GM18909 (cell line): Measurements from ENCODE around the gene CDKN2B.
A peak's percentile ranks its signal among the peaks of the same experiment; 100 is the strongest.

Experiments used
- ATAC-seq: cut with Tn5 transposase; IDR thresholded peaks from one replicate; pipeline ENCODE4 v1.9.1; 2021; ENCODE audit warnings: mild to moderate bottlenecking; ENCODE audit not compliant: unreplicated experiment, poor library complexity

Gene CDKN2B

GRCh38 chr9:22036866-22037626 is 27.9 kb upstream of the CDKN2B start:
- no peak for ATAC-seq

GRCh38 chr9:22035591-22036011 is 26.5 kb upstream of the CDKN2B start:
- no peak for ATAC-seq

- ATAC-seq, result no peak
These were observed 24.0 kb upstream of the CDKN2B start for GRCh38 chr9:22033012-22033630.

- no peak for ATAC-seq
These were observed 22.7 kb upstream of the CDKN2B start for GRCh38 chr9:22031655-22032411.

GRCh38 chr9:22030101-22030598 is 21.0 kb upstream of the CDKN2B start:
- peak; percentile 83 for ATAC-seq

GRCh38 chr9:22029231-22029630 is 20.1 kb upstream of the CDKN2B start:
- ATAC-seq, result no peak

GRCh38 chr9:22028394-22028793 is 19.3 kb upstream of the CDKN2B start:
- ATAC-seq, result no peak

- no peak for ATAC-seq
These were observed 17.6 kb upstream of the CDKN2B start for GRCh38 chr9:22026696-22027095.

GRCh38 chr9:22022396-22022795 is 13.3 kb upstream of the CDKN2B start:
- ATAC-seq, result no peak

GRCh38 chr9:22010866-22011625 is 1.9 kb upstream of the CDKN2B start:
- ATAC-seq, result no peak

GRCh38 chr9:22009506-22009867 is 382 bp upstream of the CDKN2B start:
- ATAC-seq, result peak; percentile 23

- no peak for ATAC-seq
These were observed 755 bp downstream of the CDKN2B start for GRCh38 chr9:22008384-22008716.

GRCh38 chr9:22005702-22006606 is 3.2 kb downstream of the CDKN2B start:
- ATAC-seq, result no peak

GRCh38 chr9:22005021-22005701 is 3.9 kb downstream of the CDKN2B start:
- no peak for ATAC-seq

GRCh38 chr9:22002038-22002437 is 7.1 kb downstream of the CDKN2B start:
- ATAC-seq, result no peak

GRCh38 chr9:21998026-21998425 is 11.1 kb downstream of the CDKN2B start:
- ATAC-seq, result no peak

- ATAC-seq, result no peak
These were observed 11.6 kb downstream of the CDKN2B start for GRCh38 chr9:21997480-21997879.

- no peak for ATAC-seq
These were observed 12.2 kb downstream of the CDKN2B start for GRCh38 chr9:21996858-21997257.

GRCh38 chr9:21996438-21996837 is 12.7 kb downstream of the CDKN2B start:
- ATAC-seq, result no peak
